ENCODE data around the gene TTC9B.

- TF ChIP-seq ZFP30 (CRISPR knock-in tag; IDR thresholded peaks at IDR 0.05) (no peak), CREB5 (CRISPR knock-in tag; IDR thresholded peaks at IDR 0.05; ENCODE audit: low read depth) (no peak), BACH2 (CRISPR knock-in tag; IDR thresholded peaks at IDR 0.05; ENCODE audit: borderline replicate concordance) (no peak), ARNTL (CRISPR knock-in tag; IDR thresholded peaks at IDR 0.05; ENCODE audit: borderline replicate concordance, low read depth) (no peak), ZNF8 (CRISPR knock-in tag; IDR thresholded peaks at IDR 0.05) (no peak)
Observed at GRCh38 chr19:40225440-40226305, 7.5 kb upstream of the TTC9B start.
